Activated CD4-positive, alpha-beta T cell treated with anti-CD3 and anti-CD28 coated beads for 36 hours (primary cell): Measurements from ENCODE around the gene STX8. TPM values are rescaled to one million over a fixed set of nuclear protein-coding genes. Genes with fewer than 3 reads are reported as not detected.
"Not testable (repeated sequence)": the region's sequence is repeated elsewhere in the genome, so short reads cannot be mapped to it uniquely, and the experiment has no call there.

Experiments
- ATAC-seq: fragments of 200-7000 bp; cut with Tn5 transposase; one replicate; pipeline ENCODE4 v1.10.0; 2021; ENCODE audit warnings: mild to moderate bottlenecking, moderate library complexity
- CTCF ChIA-PET: fragments of 350-600 bp; sonication (Branson Sonifier 250); formaldehyde crosslinking; loops from one replicate; lab custom pipeline; 2021; ENCODE audit warnings: antibody characterized with exemption; lab: Charles Lee
- POLR2A ChIA-PET: fragments of 350-600 bp; sonication (Branson Sonifier 250); formaldehyde crosslinking; loops from one replicate; lab custom pipeline; 2021; ENCODE audit warnings: antibody characterized with exemption, inconsistent platforms; lab: Charles Lee
- DNase-seq: peaks from one replicate; pipeline ENCODE4 v3.0.0-alpha.2; 2020
- H3K27ac Mint-ChIP-seq: one replicate; pipeline ENCODE4 v1.8.0; 2021; ENCODE audit warnings: mixed read lengths
- H3K27me3 Mint-ChIP-seq: one replicate; pipeline ENCODE4 v1.8.0; 2021; ENCODE audit warnings: mixed read lengths
- H3K36me3 Mint-ChIP-seq: one replicate; pipeline ENCODE4 v1.8.0; 2021; ENCODE audit warnings: low read depth, mixed read lengths
- H3K4me1 Mint-ChIP-seq: one replicate; pipeline ENCODE4 v1.8.0; 2021; ENCODE audit warnings: mixed read lengths
- H3K4me3 Mint-ChIP-seq: one replicate; pipeline ENCODE4 v1.8.0; 2021; ENCODE audit warnings: mild to moderate bottlenecking, moderate library complexity, mixed read lengths
- H3K9me3 Mint-ChIP-seq: one replicate; pipeline ENCODE4 v1.8.0; 2021; ENCODE audit warnings: low read depth, mixed read lengths
- intact Hi-C, 2 experiments: fragments of 100-400 bp; cut with DNase I in 1 of 2; cut with micrococcal nuclease in 1 of 2; formaldehyde crosslinking; loops; one replicate each; pipeline versions ENCODE4 v1.14.2 to v1.15.1; 2022 to 2024; cut with DNase I, micrococcal nuclease
- total RNA-seq, 2 experiments: library from RNA; stranded (reverse); gene quantifications; one replicate each; pipeline ENCODE4 v1.2.3, GENCODE V29; 2021

STX8 gene, protein sequence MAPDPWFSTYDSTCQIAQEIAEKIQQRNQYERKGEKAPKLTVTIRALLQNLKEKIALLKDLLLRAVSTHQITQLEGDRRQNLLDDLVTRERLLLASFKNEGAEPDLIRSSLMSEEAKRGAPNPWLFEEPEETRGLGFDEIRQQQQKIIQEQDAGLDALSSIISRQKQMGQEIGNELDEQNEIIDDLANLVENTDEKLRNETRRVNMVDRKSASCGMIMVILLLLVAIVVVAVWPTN
- total RNA-seq = 10 to 100 TPM; 65.7 to 87.7 TPM

DNA sequence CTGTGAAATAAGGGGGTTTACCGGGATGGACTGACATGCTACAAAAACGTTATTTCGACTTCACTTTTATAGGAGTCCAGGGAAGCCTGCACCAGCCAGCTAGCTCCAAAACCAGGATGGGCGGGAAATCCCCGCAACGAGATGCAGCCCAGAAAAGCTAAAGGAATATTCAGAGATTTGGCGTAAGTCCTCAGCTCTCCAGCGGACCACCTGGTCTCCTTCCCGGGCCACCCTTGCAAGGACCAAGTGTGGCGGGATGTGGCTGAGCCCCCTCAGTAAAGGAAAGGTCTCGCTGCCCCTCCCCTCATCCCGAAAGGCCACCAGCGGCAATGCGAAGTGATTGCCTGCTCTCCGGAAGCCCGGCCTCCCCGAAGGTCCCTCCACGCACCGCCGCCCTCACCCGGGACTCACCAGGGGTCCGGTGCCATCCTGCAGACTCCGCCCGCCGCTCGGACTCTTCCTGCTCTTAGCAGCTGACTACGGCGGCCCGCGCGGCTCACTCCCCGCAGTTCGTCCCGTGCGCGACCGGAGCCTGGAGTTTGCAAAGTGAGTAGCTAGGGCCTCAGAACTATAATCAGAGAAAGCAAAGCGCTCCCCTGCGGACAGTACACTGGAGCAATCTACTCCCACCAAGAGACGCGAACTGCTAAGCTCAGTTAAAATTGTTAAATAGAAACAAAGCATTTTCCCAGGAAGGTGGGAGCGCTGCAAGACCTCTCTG is at the start of gene STX8:
TSS of gene STX8 (minus strand) at position 440 of the 721 bp plus-strand sequence. CDS start at position 428, 12 bp downstream.
- DNase-seq (peak; percentile 91), ATAC-seq (peak; percentile 64)
- ChIA-PET POLR2A (no interaction called here), CTCF (interaction anchor here (0.7 to 1.3 kb wide), 7 partner anchors 10 to 790 kb away, joined by 3 to 6 read pairs (median 3); no protein-coding TSS in a partner anchor)
- no peaks in the 10 kb centered on the region for H3K27me3 Mint-ChIP-seq
- H3K9me3 Mint-ChIP-seq = peaks cover 1% of the 10 kb centered on the region
- peak within 1 kb of the TSS; percentile 77 for H3K27ac Mint-ChIP-seq
- peaks cover 15% of the 10 kb centered on the region for H3K4me1 Mint-ChIP-seq
- H3K36me3 Mint-ChIP-seq = no peaks in the 10 kb centered on the region
- H3K4me3 Mint-ChIP-seq = peak within 1 kb of the TSS; percentile 92
- intact Hi-C loops = loop anchor here (1.0 to 5.0 kb wide), 5 partner anchors 69 to 1122 kb away; partner anchors contain the start of genes ADPRM (in 1 of the 2), SCO1 (in 1 of the 2) and USP43 (in 1 of the 2)

DNA sequence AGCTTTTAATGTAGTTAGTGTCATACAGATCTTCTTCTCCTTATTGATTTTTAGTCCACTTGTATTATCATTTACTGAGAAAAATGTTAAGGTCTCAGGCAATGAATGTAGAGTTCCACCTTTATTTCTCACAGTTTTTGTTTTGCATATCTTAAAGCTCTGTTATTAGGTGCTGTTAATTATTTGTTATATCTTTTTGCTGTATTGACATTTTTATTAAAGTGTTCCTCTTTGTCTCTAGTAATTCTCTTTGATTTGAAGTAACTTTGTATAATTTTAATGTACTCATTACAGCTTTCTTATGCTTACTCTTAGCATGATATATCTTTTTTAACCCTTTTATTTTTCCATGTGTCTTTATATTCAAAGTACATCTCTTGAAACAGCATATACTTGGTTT is 47.3 kb upstream of the STX8 start:
- peaks cover 14% of the 10 kb centered on the region for H3K9me3 Mint-ChIP-seq
- intact Hi-C loops = no loop called here
- no peaks in the 10 kb centered on the region for H3K27me3 Mint-ChIP-seq
- no peaks in the 10 kb centered on the region for H3K36me3 Mint-ChIP-seq
- no peak for DNase-seq
- no peak overlapping the region for H3K4me3 Mint-ChIP-seq
- H3K4me1 Mint-ChIP-seq = no peaks in the 10 kb centered on the region
- ChIA-PET POLR2A (no interaction called here), CTCF (no interaction called here)
- ATAC-seq = no peak
- no peak overlapping the region for H3K27ac Mint-ChIP-seq

DNA sequence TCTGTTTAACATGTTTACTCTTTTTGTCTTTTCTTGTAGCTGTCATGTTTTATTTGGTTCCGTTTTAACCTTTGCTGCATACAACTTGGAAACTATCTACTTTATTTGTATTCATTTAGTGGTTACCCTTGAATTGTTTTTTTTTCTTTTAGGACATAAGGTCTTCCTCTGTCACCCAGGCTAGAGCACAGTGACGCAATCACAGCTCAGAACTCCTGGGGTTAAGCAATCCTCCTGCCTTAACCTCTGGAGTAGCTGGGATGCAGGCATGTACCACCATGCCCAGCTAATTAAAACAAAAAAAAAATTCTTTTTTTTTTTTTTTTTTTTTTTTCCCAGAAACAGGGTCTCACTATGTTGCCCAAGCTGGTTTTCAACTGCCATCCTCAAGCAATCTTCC is 39.9 kb upstream of the STX8 start:
- Mint-ChIP-seq H3K4me1 (no peaks in the 10 kb centered on the region), H3K36me3 (no peaks in the 10 kb centered on the region), H3K27ac (no peak overlapping the region), H3K4me3 (no peak overlapping the region), H3K27me3 (peaks cover 7% of the 10 kb centered on the region), H3K9me3 (no peaks in the 10 kb centered on the region)
- ATAC-seq (no peak), DNase-seq (no peak)
- intact Hi-C loops = no loop called here
- ChIA-PET CTCF (interaction anchor here (0.6 kb wide), 1 partner anchor 69 kb away, joined by 3 read pairs; no protein-coding TSS in a partner anchor), POLR2A (no interaction called here)

- ATAC-seq (no peak), DNase-seq (no peak)
- Mint-ChIP-seq H3K36me3 (no peaks in the 10 kb centered on the region), H3K27me3 (peaks cover 11% of the 10 kb centered on the region), H3K9me3 (no peaks in the 10 kb centered on the region), H3K27ac (no peak overlapping the region), H3K4me3 (no peak overlapping the region), H3K4me1 (no peaks in the 10 kb centered on the region)
- intact Hi-C loops = no loop called here
- POLR2A ChIA-PET = no interaction called here
- CTCF ChIA-PET = no interaction called here
Measured at GRCh38 chr17:9612006-9612405, 36.4 kb upstream of the STX8 start.

- no peak overlapping the region for H3K27ac Mint-ChIP-seq
- no peaks in the 10 kb centered on the region for H3K36me3 Mint-ChIP-seq
- POLR2A ChIA-PET = no interaction called here
- no peak for ATAC-seq
- no peak overlapping the region for H3K4me3 Mint-ChIP-seq
- CTCF ChIA-PET = no interaction called here
- no peaks in the 10 kb centered on the region for H3K9me3 Mint-ChIP-seq
- H3K27me3 Mint-ChIP-seq = peaks cover 11% of the 10 kb centered on the region
- DNase-seq = no peak
- intact Hi-C loops = no loop called here
- no peaks in the 10 kb centered on the region for H3K4me1 Mint-ChIP-seq
Measured at GRCh38 chr17:9611557-9611956, 35.9 kb upstream of the STX8 start.

DNA sequence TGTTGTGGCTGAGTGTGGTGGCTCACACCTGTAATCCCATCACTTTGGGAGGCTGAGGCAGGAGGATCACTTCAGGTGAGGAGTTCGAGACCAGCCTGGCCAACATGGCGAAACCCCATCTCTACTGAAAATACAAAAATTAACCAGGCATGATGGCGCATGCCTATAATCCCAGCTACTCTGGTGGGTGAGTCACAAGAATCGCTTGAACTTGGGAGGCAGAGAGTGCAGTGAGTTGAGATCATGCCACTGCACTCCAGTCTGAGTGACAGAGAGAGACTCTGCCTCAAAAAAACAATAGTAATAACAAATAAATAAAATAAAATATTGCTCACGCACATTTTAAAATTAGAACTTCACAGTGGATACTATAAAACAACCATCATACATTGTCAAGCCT is 31.4 kb upstream of the STX8 start:
- H3K27ac Mint-ChIP-seq, POLR2A ChIA-PET, H3K36me3 Mint-ChIP-seq, H3K4me1 Mint-ChIP-seq, ATAC-seq, DNase-seq, intact Hi-C loops, H3K4me3 Mint-ChIP-seq, H3K9me3 Mint-ChIP-seq: not testable (repeated sequence)
- H3K27me3 Mint-ChIP-seq = peaks cover 17% of the 10 kb centered on the region
- CTCF ChIA-PET = interaction anchor here (0.7 kb wide), 1 partner anchor 17 kb away, joined by 3 read pairs; no protein-coding TSS in a partner anchor

GRCh38 chr17:9606453-9606852 is 30.8 kb upstream of the STX8 start:
- ChIA-PET POLR2A (no interaction called here), CTCF (interaction anchor here (0.7 kb wide), 1 partner anchor 17 kb away, joined by 3 read pairs; no protein-coding TSS in a partner anchor)
- H3K36me3 Mint-ChIP-seq = no peaks in the 10 kb centered on the region
- H3K27me3 Mint-ChIP-seq = peaks cover 16% of the 10 kb centered on the region
- no peak overlapping the region for H3K4me3 Mint-ChIP-seq
- no peaks in the 10 kb centered on the region for H3K4me1 Mint-ChIP-seq
- DNase-seq = no peak
- no peaks in the 10 kb centered on the region for H3K9me3 Mint-ChIP-seq
- no peak overlapping the region for H3K27ac Mint-ChIP-seq
- no peak for ATAC-seq
- intact Hi-C loops = no loop called here

GRCh38 chr17:9604583-9604982 is 29.0 kb upstream of the STX8 start:
- intact Hi-C loops, H3K27ac Mint-ChIP-seq, POLR2A ChIA-PET, CTCF ChIA-PET, H3K9me3 Mint-ChIP-seq, ATAC-seq, DNase-seq, H3K4me3 Mint-ChIP-seq, H3K4me1 Mint-ChIP-seq, H3K36me3 Mint-ChIP-seq: not testable (repeated sequence)
- H3K27me3 Mint-ChIP-seq = peaks cover 14% of the 10 kb centered on the region

- ATAC-seq (no peak), DNase-seq (no peak)
- intact Hi-C loops = no loop called here
- ChIA-PET CTCF (no interaction called here), POLR2A (no interaction called here)
- H3K36me3 Mint-ChIP-seq = no peaks in the 10 kb centered on the region
- H3K9me3 Mint-ChIP-seq = no peaks in the 10 kb centered on the region
- no peaks in the 10 kb centered on the region for H3K4me1 Mint-ChIP-seq
- H3K27ac Mint-ChIP-seq = no peak overlapping the region
- H3K4me3 Mint-ChIP-seq = no peak overlapping the region
- H3K27me3 Mint-ChIP-seq = peaks cover 9% of the 10 kb centered on the region
Measured at GRCh38 chr17:9598661-9599060, 23.0 kb upstream of the STX8 start.

DNA sequence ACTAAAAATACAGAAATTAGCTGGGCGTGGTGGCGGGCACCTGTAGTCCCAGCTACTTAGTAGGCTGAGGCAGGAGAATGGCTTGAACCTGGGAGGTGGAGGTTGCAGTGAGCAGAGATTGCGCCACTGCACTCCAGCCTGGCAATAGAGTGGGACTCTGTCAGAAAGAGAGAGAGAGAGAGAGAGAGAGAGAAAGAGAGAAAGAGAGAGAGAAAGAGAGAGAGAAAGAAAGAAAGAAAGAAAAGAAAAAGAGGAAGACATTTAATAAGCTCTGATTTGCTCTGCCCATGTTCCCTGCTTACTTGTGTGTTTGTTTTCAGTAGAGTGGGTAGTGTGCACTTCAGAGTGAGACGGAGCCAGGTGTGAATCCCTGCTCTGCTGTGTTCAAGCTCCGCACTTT is 22.0 kb upstream of the STX8 start:
- ATAC-seq, H3K9me3 Mint-ChIP-seq, intact Hi-C loops, DNase-seq, H3K27me3 Mint-ChIP-seq, H3K4me1 Mint-ChIP-seq, H3K36me3 Mint-ChIP-seq, H3K4me3 Mint-ChIP-seq, POLR2A ChIA-PET, H3K27ac Mint-ChIP-seq: not testable (repeated sequence)
- CTCF ChIA-PET = interaction anchor here (0.7 kb wide), 1 partner anchor 53 kb away, joined by 3 read pairs; no protein-coding TSS in a partner anchor

DNA sequence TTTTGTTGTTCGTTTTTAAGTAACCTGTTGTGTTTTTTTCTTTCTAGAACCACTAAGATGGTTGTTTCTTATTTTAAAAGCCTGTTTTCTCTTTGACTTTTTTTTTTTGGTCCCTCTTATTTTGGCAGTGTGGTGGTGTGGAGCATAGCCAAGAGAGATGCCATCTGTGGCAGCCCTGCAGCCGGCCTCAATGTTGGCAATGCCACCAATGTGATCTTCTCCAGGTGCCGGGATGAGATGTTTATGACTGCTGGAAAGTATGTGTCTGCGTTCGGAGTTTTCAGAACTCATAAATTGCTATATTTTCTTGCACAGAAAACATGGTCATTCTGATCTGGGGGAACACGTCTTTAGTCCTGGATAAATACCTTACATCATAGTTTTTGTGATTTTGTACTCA is 18.4 kb upstream of the STX8 start:
- Mint-ChIP-seq H3K4me3 (no peak overlapping the region), H3K36me3 (no peaks in the 10 kb centered on the region), H3K4me1 (no peaks in the 10 kb centered on the region), H3K9me3 (no peaks in the 10 kb centered on the region), H3K27me3 (peaks cover 5% of the 10 kb centered on the region), H3K27ac (no peak overlapping the region)
- POLR2A ChIA-PET = no interaction called here
- CTCF ChIA-PET = no interaction called here
- intact Hi-C loops = no loop called here
- no peak for DNase-seq
- ATAC-seq = no peak
